ENCODE results near the gene ZFAND2A.

- TF ChIP-seq CTCF (IDR thresholded peaks at IDR 0.05) (no peak), POLR2A (IDR thresholded peaks at IDR 0.05) (no peak), POLR2AphosphoS5 (IDR thresholded peaks at IDR 0.05) (no peak), EP300 (IDR thresholded peaks at IDR 0.05) (no peak)
Observed at GRCh38 chr7:1175597-1175966, 15.6 kb upstream of the ZFAND2A start.
